A549 (cell line): ENCODE data around the gene ALKAL2. TPM values are rescaled to one million over a fixed set of nuclear protein-coding genes. Genes with fewer than 3 reads are reported as not detected.

Source experiments
- ATAC-seq, 2 experiments: fragments of 200-7000 bp in 1 of 2; fragments of >200 bp in 1 of 2; cut with Nextera tagmentation in 1 of 2; cut with Tn5 transposase in 1 of 2; 3 replicates each; pipeline versions ENCODE4 v1.8.0 to v1.9.1; 2018 to 2020; ENCODE audit warnings: mild to moderate bottlenecking in 1 of 2, moderate library complexity in 1 of 2
- CTCF ChIA-PET: fragments of 300-600 bp; sonication (Branson Sonifier 250); formaldehyde crosslinking; extraction: SDS; loops from one replicate; lab custom pipeline; 2021; ENCODE audit warnings: antibody characterized with exemption, inconsistent platforms; lab: Yijun Ruan, JAX
- POLR2A ChIA-PET: fragments of 350-600 bp; formaldehyde crosslinking; extraction: SDS; loops from one replicate; lab custom pipeline; 2021; ENCODE audit warnings: antibody characterized with exemption, inconsistent platforms; lab: Yijun Ruan, JAX
- DNase-seq, 2 experiments: peaks; one replicate each; pipeline versions ENCODE4 v3.0.0 to v3.0.0-alpha.2; 2011 to 2016; ENCODE audit warnings: low read depth in 1 of 2, low spot score in 1 of 2
- FAIRE-seq: peaks from 2 replicates; lab custom pipeline; 2011; peaks lifted over from hg19 to GRCh38; lab: Jason Lieb, UNC
- H3K27ac ChIP-seq, 2 experiments: fragments of >200 bp; sonication (Bioruptor Twin); formaldehyde crosslinking; 3 replicates each; pipeline ENCODE4 v1.5.1; 2016 to 2017
- H3K4me1 ChIP-seq: fragments of >200 bp; sonication (Bioruptor Twin); formaldehyde crosslinking; 3 replicates; pipeline ENCODE4 v1.6.1; 2016
- H3K4me2 ChIP-seq: fragments of >200 bp; sonication (Bioruptor Twin); formaldehyde crosslinking; 3 replicates; pipeline ENCODE4 v1.6.1; 2016
- H3K4me3 ChIP-seq: fragments of >200 bp; sonication (Bioruptor Twin); formaldehyde crosslinking; 3 replicates; pipeline ENCODE4 v1.5.1; 2016
- H3K9me3 ChIP-seq: fragments of >200 bp; sonication (Bioruptor Twin); formaldehyde crosslinking; 3 replicates; pipeline ENCODE4 v1.6.1; 2016
- BHLHE40 ChIP-seq: IDR thresholded peaks from 2 replicates; pipeline ENCODE4 v1.6.1; 2012; ENCODE audit warnings: low read depth, low read length, inconsistent platforms
- CBX8 ChIP-seq: fragments of 200-600 bp; sonication (generic); IDR thresholded peaks from 2 replicates; pipeline ENCODE4 v1.6.1; 2016
- CEBPB ChIP-seq, 2 experiments: fragments of >200 bp in 1 of 2; sonication (Bioruptor Twin) in 1 of 2; formaldehyde crosslinking in 1 of 2; IDR thresholded peaks; 2 replicates each; pipeline ENCODE4 v1.6.1; 2012 to 2016
- EP300 ChIP-seq, 2 experiments: fragments of >200 bp; sonication (Bioruptor Twin); formaldehyde crosslinking; IDR thresholded peaks; 2 replicates in 1 of 2; 3 replicates in 1 of 2; pipeline ENCODE4 v1.6.1; 2016 to 2017
- FOSB ChIP-seq: fragments of 250-450 bp; sonication (Bioruptor Pico); IDR thresholded peaks from 2 replicates; pipeline ENCODE4 v1.5.0; 2020; ENCODE audit warnings: mild to moderate bottlenecking, moderate library complexity
- FOSL2 ChIP-seq, 2 experiments: fragments of 450-650 bp in 1 of 2; fragments of >200 bp in 1 of 2; sonication (Bioruptor Twin) in 1 of 2; formaldehyde crosslinking; IDR thresholded peaks; 2 replicates each; pipeline versions ENCODE4 v1.5.0 to v1.6.1; 2016 to 2020; ENCODE audit warnings: mild to moderate bottlenecking in 1 of 2, moderate library complexity in 1 of 2
- HDAC2 ChIP-seq: fragments of 200-600 bp; sonication (generic); IDR thresholded peaks from 2 replicates; pipeline ENCODE4 v1.6.1; 2016
- HEYL ChIP-seq: fragments of 250-450 bp; sonication (Bioruptor Pico); IDR thresholded peaks from 2 replicates; pipeline ENCODE4 v1.8.0; 2021; ENCODE audit warnings: mild to moderate bottlenecking, moderate library complexity
- HOXA7 ChIP-seq: fragments of 250-450 bp; sonication (Bioruptor Pico); IDR thresholded peaks from 2 replicates; pipeline ENCODE4 v1.5.0; 2020; ENCODE audit warnings: mild to moderate bottlenecking, moderate library complexity
- HOXB5 ChIP-seq: fragments of 250-450 bp; sonication (Bioruptor Pico); IDR thresholded peaks from 2 replicates; pipeline ENCODE4 v1.5.0; 2020; ENCODE audit warnings: mild to moderate bottlenecking, moderate library complexity
- JUN ChIP-seq, 2 experiments: fragments of >200 bp; sonication (Bioruptor Twin); formaldehyde crosslinking; IDR thresholded peaks; 2 replicates in 1 of 2; 3 replicates in 1 of 2; pipeline ENCODE4 v1.6.1; 2016 to 2017
- KDM1A ChIP-seq: fragments of 200-600 bp; sonication (generic); IDR thresholded peaks from 2 replicates; pipeline ENCODE4 v1.6.1; 2016; ENCODE audit warnings: low read depth, mild to moderate bottlenecking
- KDM5A ChIP-seq: fragments of 200-600 bp; sonication (generic); IDR thresholded peaks from 2 replicates; pipeline ENCODE4 v1.6.1; 2016; ENCODE audit warnings: antibody characterized with exemption, mild to moderate bottlenecking
- MAFK ChIP-seq: fragments of 450-650 bp; IDR thresholded peaks from 2 replicates; pipeline ENCODE4 v1.6.1; 2014; ENCODE audit not compliant: partially characterized antibody
- MAX ChIP-seq: IDR thresholded peaks from 2 replicates; pipeline ENCODE4 v1.6.1; 2012
- MYC ChIP-seq: IDR thresholded peaks from 2 replicates; pipeline ENCODE4 v1.6.1; 2012; ENCODE audit warnings: mild to moderate bottlenecking, inconsistent platforms, low read length, improper control_type of control experiment, borderline replicate concordance
- NFE2L2 ChIP-seq: fragments of 150-350 bp; conservative IDR thresholded peaks from 2 replicates; pipeline ENCODE4 v1.6.1; 2014; ENCODE audit warnings: low read length
- NR3C1 ChIP-seq: fragments of >200 bp; sonication (Bioruptor Twin); formaldehyde crosslinking; IDR thresholded peaks from 3 replicates; pipeline ENCODE4 v1.6.1; 2017
- POLR2A ChIP-seq: IDR thresholded peaks from 2 replicates; pipeline ENCODE4 v1.6.1; 2012; ENCODE audit warnings: mild to moderate bottlenecking, low read length
- RAD21 ChIP-seq, 2 experiments: fragments of >200 bp in 1 of 2; sonication (Bioruptor Twin) in 1 of 2; formaldehyde crosslinking in 1 of 2; IDR thresholded peaks in 1 of 2; conservative IDR thresholded peaks in 1 of 2; 2 replicates in 1 of 2; 3 replicates in 1 of 2; pipeline ENCODE4 v1.6.1; 2012 to 2018; ENCODE audit warnings: inconsistent platforms in 1 of 2
- RCOR1 ChIP-seq: fragments of 150-350 bp; IDR thresholded peaks from 2 replicates; pipeline ENCODE4 v1.6.1; 2014; ENCODE audit warnings: antibody characterized with exemption, low read length, low read depth
- SREBF2 ChIP-seq: fragments of 450-650 bp; IDR thresholded peaks from 2 replicates; pipeline ENCODE4 v1.6.1; 2014; ENCODE audit warnings: mild to moderate bottlenecking, moderate library complexity
- TFCP2L1 ChIP-seq: fragments of 250-450 bp; sonication (Bioruptor Pico); IDR thresholded peaks from 2 replicates; pipeline ENCODE4 v1.5.0; 2021; ENCODE audit warnings: mild to moderate bottlenecking
- TP53 ChIP-seq: fragments of 250-450 bp; sonication (Bioruptor Pico); IDR thresholded peaks from 2 replicates; pipeline ENCODE4 v1.5.0; 2021; ENCODE audit warnings: mild to moderate bottlenecking, moderate library complexity
- ZC3H11A ChIP-seq: fragments of 450-650 bp; IDR thresholded peaks from 2 replicates; pipeline ENCODE4 v1.6.1; 2014; ENCODE audit warnings: antibody characterized with exemption, mild to moderate bottlenecking
- ZFP36 ChIP-seq: fragments of 450-650 bp; IDR thresholded peaks from 2 replicates; pipeline ENCODE4 v1.6.1; 2014; ENCODE audit warnings: borderline replicate concordance; ENCODE audit not compliant: partially characterized antibody
- WGBS: methylation state at CpG from one replicate; pipeline ENCODE4 v1.1.6; 2017; ENCODE audit errors: missing lambda C conversion rate; 5-methylcytosine and 5-hydroxymethylcytosine counted together
- polyA plus RNA-seq, 4 experiments: library from polyadenylated mRNA; depleted of rRNA in 3 of 4; stranded (reverse); fragments of >200 nt; fragmentation: RNase III in 1 of 4; extraction: RNeasy Plus Mini Kit Qiagen cat#74134 plus additional on column Dnase treatment in 1 of 4; gene quantifications; 2 replicates in 3 of 4; 3 replicates in 1 of 4; pipeline ENCODE4 v1.2.3, GENCODE V29; 2011 to 2017
- TF ChIP-seq, protein P1 (sequence below): IDR thresholded peaks from 2 replicates; pipeline ENCODE4 v1.6.1; 2012
- TF ChIP-seq, protein P2 (sequence below): fragments of 250-450 bp; sonication (Bioruptor Pico); IDR thresholded peaks from 2 replicates; pipeline ENCODE4 v1.5.0; 2020; ENCODE audit warnings: low read depth, mild to moderate bottlenecking, moderate library complexity

ALKAL2 gene
- polyA plus RNA-seq, 2 of the 4 experiments (the other 2 are of a cell fraction), result not detected

DNA sequence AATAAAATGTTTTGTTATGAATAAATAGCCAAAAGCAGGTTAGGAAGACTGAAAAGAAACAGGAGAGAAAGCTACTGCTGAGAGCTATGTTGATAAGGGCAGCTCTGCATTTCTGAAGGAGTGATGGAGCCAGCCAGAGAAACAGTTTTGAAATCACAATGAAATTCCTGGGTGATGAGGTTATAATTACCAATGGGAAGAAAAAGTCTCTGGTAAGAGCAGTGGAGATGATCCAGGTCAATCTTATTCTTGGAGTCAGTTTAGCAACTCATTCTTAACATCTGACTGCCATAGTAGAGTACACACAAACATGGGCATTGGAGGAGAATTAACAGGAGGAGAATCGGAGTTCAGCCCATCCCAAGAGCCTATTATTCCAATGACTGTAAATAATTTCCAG lies 2.4 kb downstream of the ALKAL2 start:
- no peak for FAIRE-seq
- CTCF ChIA-PET, result interaction anchor here (0.6 to 1.4 kb wide), 3 partner anchors 13 to 267 kb away, joined by 3 read pairs; no protein-coding TSS in a partner anchor

DNA sequence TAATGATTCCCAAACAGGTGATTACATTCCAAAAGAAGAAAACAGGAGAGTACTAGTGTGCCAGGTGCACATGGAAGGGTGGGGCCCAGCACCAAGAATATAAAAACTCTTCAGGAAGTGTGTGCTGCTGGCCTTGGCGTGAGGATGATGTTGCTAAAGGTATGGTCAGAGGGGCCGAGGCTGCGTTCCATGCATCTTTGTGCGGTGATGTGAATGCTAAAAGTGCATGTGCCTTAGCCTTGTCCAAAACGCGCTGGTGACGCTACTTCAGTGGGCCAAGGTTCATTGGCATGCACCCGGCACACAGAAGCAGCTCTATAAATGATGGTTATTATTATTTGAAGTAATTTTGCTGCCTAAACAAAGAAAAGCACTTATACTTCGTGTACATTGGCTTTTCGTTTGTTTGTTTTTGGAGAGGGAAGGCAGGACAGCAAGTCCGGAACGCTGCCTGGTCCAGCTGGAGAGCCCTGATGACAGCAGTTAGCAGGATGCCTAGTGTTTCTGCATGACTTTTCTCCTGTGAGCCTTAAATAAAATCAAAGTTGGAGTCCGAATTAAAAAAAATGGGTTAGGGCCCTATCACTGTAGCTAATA lies 2.9 kb downstream of the ALKAL2 start:
- TF ChIP-seq MAFK (no peak), CEBPB (IDR thresholded peaks at IDR 0.05) (no peak), JUN (IDR thresholded peaks at IDR 0.05) (no peak), FOSB (CRISPR knock-in tag) (no peak), TFCP2L1 (CRISPR knock-in tag) (no peak), FOSL2 (IDR thresholded peaks at IDR 0.05) (no peak), FOSL2 (CRISPR knock-in tag; IDR thresholded peaks at IDR 0.05) (no peak), EP300 (IDR thresholded peaks at IDR 0.05) (no peak), KDM5A (no peak), POLR2A (no peak)
- TF ChIP-seq, protein P1, sequence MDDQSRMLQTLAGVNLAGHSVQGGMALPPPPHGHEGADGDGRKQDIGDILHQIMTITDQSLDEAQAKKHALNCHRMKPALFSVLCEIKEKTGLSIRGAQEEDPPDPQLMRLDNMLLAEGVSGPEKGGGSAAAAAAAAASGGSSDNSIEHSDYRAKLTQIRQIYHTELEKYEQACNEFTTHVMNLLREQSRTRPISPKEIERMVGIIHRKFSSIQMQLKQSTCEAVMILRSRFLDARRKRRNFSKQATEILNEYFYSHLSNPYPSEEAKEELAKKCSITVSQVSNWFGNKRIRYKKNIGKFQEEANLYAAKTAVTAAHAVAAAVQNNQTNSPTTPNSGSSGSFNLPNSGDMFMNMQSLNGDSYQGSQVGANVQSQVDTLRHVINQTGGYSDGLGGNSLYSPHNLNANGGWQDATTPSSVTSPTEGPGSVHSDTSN, result no peak
- FAIRE-seq (no peak), DNase-seq (no peak), ATAC-seq (no peak)
- Histone ChIP-seq H3K4me2 (no peak overlapping the region), H3K9me3 (no peaks in the 10 kb centered on the region), H3K4me1 (peaks cover 16% of the 10 kb centered on the region), H3K27ac (no peak overlapping the region), H3K4me3 (no peak overlapping the region)
- WGBS, result 83% methylated on average over 13 of the region's 13 CpGs
- ChIA-PET CTCF (interaction anchor here (0.6 to 1.4 kb wide), 4 partner anchors 13 to 266 kb away, joined by 3 to 4 read pairs (median 3); no protein-coding TSS in a partner anchor), POLR2A (no interaction called here)

More for the DNA sequence above, 2.4 kb downstream of the ALKAL2 start:
- POLR2A ChIA-PET, result no interaction called here
- H3K9me3 ChIP-seq, result no peaks in the 10 kb centered on the region
- H3K4me2 ChIP-seq, result no peak overlapping the region
- H3K27ac ChIP-seq, result no peak overlapping the region
- H3K4me3 ChIP-seq, result no peak overlapping the region
- WGBS, result 96% methylated on average over 1 of the region's 1 CpG
- DNase-seq (no peak), ATAC-seq (no peak)
- TF ChIP-seq ZFP36 (no peak), KDM1A (no peak), CBX8 (no peak), NR3C1 (no peak), RAD21 (conservative IDR thresholded peaks at IDR 0.05 in 1 of 2, IDR thresholded peaks at IDR 0.05 in 1 of 2) (no peak), HEYL (CRISPR knock-in tag) (no peak), ZC3H11A (no peak), MYC (no peak), HDAC2 (no peak), MAX (no peak), JUN (IDR thresholded peaks at IDR 0.05) (no peak), HOXB5 (CRISPR knock-in tag) (no peak), POLR2A (no peak), NFE2L2 (no peak), HOXA7 (CRISPR knock-in tag) (no peak), SREBF2 (no peak), RCOR1 (no peak), TP53 (CRISPR knock-in tag) (no peak), BHLHE40 (no peak)
- TF ChIP-seq, protein P2, sequence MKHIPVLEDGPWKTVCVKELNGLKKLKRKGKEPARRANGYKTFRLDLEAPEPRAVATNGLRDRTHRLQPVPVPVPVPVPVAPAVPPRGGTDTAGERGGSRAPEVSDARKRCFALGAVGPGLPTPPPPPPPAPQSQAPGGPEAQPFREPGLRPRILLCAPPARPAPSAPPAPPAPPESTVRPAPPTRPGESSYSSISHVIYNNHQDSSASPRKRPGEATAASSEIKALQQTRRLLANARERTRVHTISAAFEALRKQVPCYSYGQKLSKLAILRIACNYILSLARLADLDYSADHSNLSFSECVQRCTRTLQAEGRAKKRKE (CRISPR knock-in tag), result no peak
- peaks cover 16% of the 10 kb centered on the region for H3K4me1 ChIP-seq
